ENCODE data around the gene MPC1L.

The MPC1L gene

DNA sequence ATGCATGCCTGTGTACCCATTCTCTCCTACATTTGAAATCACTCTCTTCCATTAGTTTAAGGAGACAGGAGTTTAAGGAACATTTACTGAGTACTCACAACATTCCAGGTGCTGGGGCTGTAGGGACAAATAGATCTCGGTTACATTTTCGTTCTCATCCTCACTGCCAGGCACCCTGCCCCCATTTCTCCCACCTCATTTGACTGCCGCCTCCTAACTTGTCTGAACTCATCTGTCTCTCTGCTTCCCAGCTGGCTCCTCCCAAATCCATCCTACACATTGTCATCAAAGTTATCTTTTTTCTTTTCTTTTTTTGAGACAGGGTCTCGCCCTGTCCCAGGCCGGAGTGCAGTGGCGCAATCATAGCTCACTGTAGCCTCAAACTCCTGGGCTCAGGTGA lies 19.8 kb upstream of the MPC1L start:
- no peak for DNase-seq (ENCODE audit: extremely low spot score)
- ChIA-PET POLR2A (interaction anchor here (1.2 kb wide), 1 partner anchor 23 kb away, joined by 3 read pairs; the partner anchor contains the start of gene ATP6AP2), CTCF (interaction anchor here (1.0 kb wide), 1 partner anchor 191 kb away, joined by 4 read pairs; no protein-coding TSS in a partner anchor)
- TF ChIP-seq ELF4 (IDR thresholded peaks at IDR 0.05) (no peak), TARDBP (IDR thresholded peaks at IDR 0.05) (no peak), FOXM1 (IDR thresholded peaks at IDR 0.05; ENCODE audit: borderline replicate concordance) (no peak), NFRKB (IDR thresholded peaks at IDR 0.05) (no peak), BHLHE40 (IDR thresholded peaks at IDR 0.05; ENCODE audit: borderline replicate concordance) (no peak), L3MBTL2 (conservative IDR thresholded peaks at IDR 0.05) (no peak), SUZ12 (IDR thresholded peaks at IDR 0.05) (no peak), SP1 (IDR thresholded peaks at IDR 0.05) (no peak), FOXK2 (IDR thresholded peaks at IDR 0.05) (no peak)

DNA sequence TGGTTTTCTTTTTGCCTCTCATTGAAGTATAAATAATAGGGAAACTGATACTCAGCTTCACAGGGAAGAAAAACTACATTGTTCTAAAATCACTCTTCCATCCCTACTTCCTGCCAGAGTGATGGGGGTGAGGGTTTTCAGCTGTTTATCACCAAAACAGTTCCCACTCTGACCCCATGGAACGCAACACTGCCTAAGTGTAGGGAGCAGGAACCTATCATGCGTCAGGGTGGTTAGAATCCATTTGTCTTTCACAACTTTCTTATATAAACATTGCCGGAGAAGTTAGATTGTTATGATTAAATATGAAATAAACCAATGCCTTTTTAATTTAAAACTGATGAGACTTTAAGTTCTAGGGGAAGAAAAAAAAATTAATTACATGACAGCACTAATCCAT lies 15.8 kb upstream of the MPC1L start:
- no peak for DNase-seq (ENCODE audit: extremely low spot score)
- no peak for TF ChIP-seq FOXA1 (IDR thresholded peaks at IDR 0.05)
- no peak for TF ChIP-seq L3MBTL2 (conservative IDR thresholded peaks at IDR 0.05)
- TF ChIP-seq NFRKB (IDR thresholded peaks at IDR 0.05), result no peak
- TF ChIP-seq SP1 (IDR thresholded peaks at IDR 0.05), result no peak
- no peak for TF ChIP-seq CTBP1 (IDR thresholded peaks at IDR 0.05; ENCODE audit: borderline replicate concordance)
- no peak for TF ChIP-seq TARDBP (IDR thresholded peaks at IDR 0.05)
- CTCF ChIA-PET, result no interaction called here
- POLR2A ChIA-PET, result no interaction called here

DNA sequence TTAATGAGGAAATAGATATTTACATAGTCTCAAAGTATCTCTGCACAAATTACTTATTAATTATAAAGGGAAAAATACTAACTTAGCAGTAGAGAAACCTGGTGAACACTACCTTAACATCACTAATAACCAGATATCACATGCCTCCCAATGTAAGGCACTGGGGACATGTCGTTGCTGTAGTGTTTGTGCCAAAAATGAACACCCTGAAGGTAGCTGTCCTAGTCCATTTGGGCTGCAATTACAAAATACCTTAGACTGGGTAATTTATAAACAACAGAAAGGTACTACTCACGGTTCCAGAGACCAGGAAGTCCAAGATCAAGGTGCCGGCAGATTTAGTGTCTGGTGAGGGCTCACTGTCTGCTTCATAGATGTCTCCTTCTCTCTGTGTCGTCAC lies 10.7 kb upstream of the MPC1L start:
- POLR2A ChIA-PET, result no interaction called here
- CTCF ChIA-PET, result no interaction called here
- TF ChIP-seq LEF1 (IDR thresholded peaks at IDR 0.05; ENCODE audit: borderline replicate concordance) (no peak), L3MBTL2 (conservative IDR thresholded peaks at IDR 0.05) (no peak), BHLHE40 (IDR thresholded peaks at IDR 0.05; ENCODE audit: borderline replicate concordance) (no peak), TARDBP (IDR thresholded peaks at IDR 0.05) (no peak), SUZ12 (IDR thresholded peaks at IDR 0.05) (no peak), ZNF384 (IDR thresholded peaks at IDR 0.05) (no peak), FOXA1 (IDR thresholded peaks at IDR 0.05) (no peak), NFRKB (IDR thresholded peaks at IDR 0.05) (no peak), ELF4 (IDR thresholded peaks at IDR 0.05) (no peak)
- TF ChIP-seq, protein P1, sequence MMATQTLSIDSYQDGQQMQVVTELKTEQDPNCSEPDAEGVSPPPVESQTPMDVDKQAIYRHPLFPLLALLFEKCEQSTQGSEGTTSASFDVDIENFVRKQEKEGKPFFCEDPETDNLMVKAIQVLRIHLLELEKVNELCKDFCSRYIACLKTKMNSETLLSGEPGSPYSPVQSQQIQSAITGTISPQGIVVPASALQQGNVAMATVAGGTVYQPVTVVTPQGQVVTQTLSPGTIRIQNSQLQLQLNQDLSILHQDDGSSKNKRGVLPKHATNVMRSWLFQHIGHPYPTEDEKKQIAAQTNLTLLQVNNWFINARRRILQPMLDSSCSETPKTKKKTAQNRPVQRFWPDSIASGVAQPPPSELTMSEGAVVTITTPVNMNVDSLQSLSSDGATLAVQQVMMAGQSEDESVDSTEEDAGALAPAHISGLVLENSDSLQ (IDR thresholded peaks at IDR 0.05), result no peak

DNA sequence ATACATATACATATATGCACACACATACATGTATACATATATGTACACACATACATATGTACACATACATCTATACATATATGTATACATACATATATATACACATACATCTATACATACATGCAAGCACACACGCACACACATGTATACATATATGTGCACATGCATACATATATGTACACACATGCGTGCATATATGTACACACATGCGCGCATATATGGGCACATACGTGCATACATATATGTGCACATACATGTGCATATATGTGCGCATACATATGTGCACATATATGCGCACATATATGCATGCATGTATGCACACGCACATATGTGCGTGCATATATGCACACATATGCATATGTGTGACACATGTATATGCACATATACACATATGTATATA lies 7.3 kb upstream of the MPC1L start:
- ChIA-PET POLR2A (no interaction called here), CTCF (no interaction called here)
- no peak for DNase-seq (ENCODE audit: extremely low spot score)
- no peak for TF ChIP-seq SUZ12 (IDR thresholded peaks at IDR 0.05)
- no peak for TF ChIP-seq BHLHE40 (IDR thresholded peaks at IDR 0.05; ENCODE audit: borderline replicate concordance)
- TF ChIP-seq, protein P1 (IDR thresholded peaks at IDR 0.05), result no peak
- TF ChIP-seq FOXM1 (IDR thresholded peaks at IDR 0.05; ENCODE audit: borderline replicate concordance), result no peak
- TF ChIP-seq SP1 (IDR thresholded peaks at IDR 0.05), result no peak
- TF ChIP-seq ZNF384 (IDR thresholded peaks at IDR 0.05), result no peak
- TF ChIP-seq HDGF (IDR thresholded peaks at IDR 0.05; ENCODE audit: borderline replicate concordance), result no peak
- TF ChIP-seq CTBP1 (IDR thresholded peaks at IDR 0.05; ENCODE audit: borderline replicate concordance), result no peak

More for the DNA sequence above, 10.7 kb upstream of the MPC1L start:
- DNase-seq (ENCODE audit: extremely low spot score), result no peak

DNA sequence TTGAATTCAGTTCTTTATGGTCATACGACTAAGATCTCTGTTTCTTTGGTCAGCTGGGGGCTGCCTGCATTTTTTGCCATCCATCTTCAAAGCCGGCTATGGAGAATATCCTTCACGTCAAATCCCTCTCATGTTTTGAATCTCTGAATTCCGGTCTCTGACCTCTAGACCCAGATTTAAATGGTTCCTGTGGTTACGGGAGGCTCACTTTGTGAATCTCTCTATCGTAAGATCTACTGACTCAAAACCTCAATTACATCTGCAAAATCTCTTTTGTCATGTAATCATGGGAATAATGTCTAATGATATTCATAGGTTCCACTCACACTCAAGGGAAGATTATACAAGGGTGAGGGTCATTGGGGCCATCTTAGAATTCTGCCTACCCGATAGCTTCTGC lies 5.7 kb upstream of the MPC1L start:
- POLR2A ChIA-PET, result no interaction called here
- CTCF ChIA-PET, result no interaction called here
- TF ChIP-seq BHLHE40 (IDR thresholded peaks at IDR 0.05; ENCODE audit: borderline replicate concordance), result no peak
- TF ChIP-seq FOXA1 (IDR thresholded peaks at IDR 0.05), result no peak
- no peak for TF ChIP-seq SP1 (IDR thresholded peaks at IDR 0.05)
- no peak for TF ChIP-seq HDGF (IDR thresholded peaks at IDR 0.05; ENCODE audit: borderline replicate concordance)
- TF ChIP-seq, protein P1 (IDR thresholded peaks at IDR 0.05), result no peak
- no peak for TF ChIP-seq LEF1 (IDR thresholded peaks at IDR 0.05; ENCODE audit: borderline replicate concordance)
- no peak for TF ChIP-seq NFRKB (IDR thresholded peaks at IDR 0.05)
- TF ChIP-seq L3MBTL2 (conservative IDR thresholded peaks at IDR 0.05), result no peak
- no peak for TF ChIP-seq TARDBP (IDR thresholded peaks at IDR 0.05)
- no peak for TF ChIP-seq FOXK2 (IDR thresholded peaks at IDR 0.05)
- no peak for DNase-seq (ENCODE audit: extremely low spot score)

DNA sequence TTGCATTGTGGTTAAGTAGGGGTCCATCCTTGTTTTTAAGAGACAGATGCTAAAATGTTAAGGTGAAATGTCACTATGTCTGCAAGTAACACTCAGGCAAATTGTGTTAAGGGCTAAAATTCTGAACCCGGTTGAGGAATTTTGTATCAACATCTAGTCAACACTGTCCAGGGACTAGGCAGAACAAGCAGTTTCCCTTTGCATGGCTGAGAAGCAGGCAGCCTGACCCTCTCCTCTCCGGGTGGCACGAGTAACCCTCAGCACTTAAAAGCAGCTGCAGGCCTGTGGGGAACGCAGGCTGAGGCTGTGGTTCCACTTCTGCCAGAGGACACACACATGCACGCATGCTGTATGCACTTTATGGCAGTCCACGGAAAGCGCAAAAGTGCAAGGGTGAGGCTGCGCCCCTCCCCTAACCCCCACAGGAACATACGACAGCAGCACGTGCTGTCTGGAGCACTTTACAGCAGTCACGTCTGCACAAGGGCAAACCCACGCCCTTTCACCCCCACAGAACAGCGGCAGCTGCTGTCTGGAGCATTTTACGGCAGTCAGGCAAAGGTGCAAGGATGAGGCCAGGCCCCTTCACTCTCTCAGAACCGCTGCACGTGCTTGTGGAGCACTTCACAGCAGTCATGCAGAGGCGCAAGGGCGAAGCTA lies 619 bp upstream of the MPC1L start:
- DNase-seq (ENCODE audit: extremely low spot score), result no peak
- POLR2A ChIA-PET, result no interaction called here
- TF ChIP-seq, protein P1 (IDR thresholded peaks at IDR 0.05), result no peak
- TF ChIP-seq LEF1 (IDR thresholded peaks at IDR 0.05; ENCODE audit: borderline replicate concordance), result no peak
- no peak for TF ChIP-seq NFRKB (IDR thresholded peaks at IDR 0.05)
- no peak for TF ChIP-seq FOXM1 (IDR thresholded peaks at IDR 0.05; ENCODE audit: borderline replicate concordance)
- TF ChIP-seq CTBP1 (IDR thresholded peaks at IDR 0.05; ENCODE audit: borderline replicate concordance), result no peak
- TF ChIP-seq ZNF384 (IDR thresholded peaks at IDR 0.05), result no peak
- no peak for TF ChIP-seq FOXA1 (IDR thresholded peaks at IDR 0.05)
- TF ChIP-seq HDGF (IDR thresholded peaks at IDR 0.05; ENCODE audit: borderline replicate concordance), result no peak
- no peak for TF ChIP-seq BHLHE40 (IDR thresholded peaks at IDR 0.05; ENCODE audit: borderline replicate concordance)
- TF ChIP-seq SP1 (IDR thresholded peaks at IDR 0.05), result no peak
- no peak for TF ChIP-seq ARNT (IDR thresholded peaks at IDR 0.05)
- TF ChIP-seq SUZ12 (IDR thresholded peaks at IDR 0.05), result no peak
- TF ChIP-seq ELF4 (IDR thresholded peaks at IDR 0.05), result no peak
- CTCF ChIA-PET, result interaction anchor here (0.6 kb wide), 1 partner anchor 827 kb away, joined by 3 read pairs; no protein-coding TSS in a partner anchor
